GM19193 (cell line): Measurements from ENCODE around the gene SMIM14.

Source experiments
- POLR2A ChIP-seq: IDR thresholded peaks from 4 replicates; pipeline ENCODE4 v1.6.1; 2011; ENCODE audit not compliant: insufficient read depth, insufficient read length; ENCODE audit errors: extremely low read depth

The SMIM14 gene

DNA sequence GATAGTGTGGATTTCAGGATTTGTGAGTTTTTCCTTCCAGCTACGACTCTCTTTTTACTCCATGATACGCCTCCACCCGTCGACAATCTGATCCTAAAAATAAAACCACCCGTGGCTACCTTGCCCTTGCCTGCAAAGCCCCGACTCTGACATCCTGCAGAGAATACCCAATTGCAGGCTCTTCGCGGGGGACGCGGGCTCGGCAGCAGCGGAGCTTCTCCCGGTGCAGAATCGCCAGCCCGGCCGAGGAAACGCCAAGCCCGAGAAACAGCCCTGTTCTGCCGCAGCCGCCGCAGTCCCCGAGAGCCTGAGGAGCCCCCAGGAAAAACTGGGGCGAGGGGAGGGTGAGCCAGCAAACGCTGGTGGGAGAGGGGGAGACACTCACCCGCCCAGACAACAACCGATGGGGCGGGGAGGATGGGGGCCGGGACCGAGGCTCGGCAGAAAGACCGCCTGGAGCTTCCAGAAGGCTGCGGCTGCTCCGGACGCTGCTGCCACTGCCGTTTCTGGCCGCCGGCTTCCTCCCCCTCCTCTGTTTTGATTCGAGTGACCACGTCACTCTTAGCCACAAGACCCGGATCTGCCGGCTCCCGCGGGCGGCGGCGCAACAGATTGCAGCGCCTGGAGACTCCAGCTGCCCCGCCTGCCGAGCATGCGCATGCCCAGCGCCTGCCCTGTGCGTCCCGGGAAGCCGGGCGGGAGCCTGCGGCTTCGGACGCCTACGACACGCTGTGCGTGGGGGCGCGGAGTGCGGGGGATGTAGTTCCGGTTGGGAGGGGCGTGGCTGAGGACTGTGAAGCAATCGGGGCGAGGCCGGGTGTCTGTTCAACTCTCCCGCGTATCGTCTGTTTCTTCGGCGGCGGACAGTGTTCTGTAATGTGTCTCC, at the start of gene SMIM14:
Gene SMIM14 (minus strand): TSS at position 512 of the 886 bp plus-strand sequence. CDS start 33,720 bp downstream, outside the sequence.
- peak; percentile 88 for TF ChIP-seq POLR2A

DNA sequence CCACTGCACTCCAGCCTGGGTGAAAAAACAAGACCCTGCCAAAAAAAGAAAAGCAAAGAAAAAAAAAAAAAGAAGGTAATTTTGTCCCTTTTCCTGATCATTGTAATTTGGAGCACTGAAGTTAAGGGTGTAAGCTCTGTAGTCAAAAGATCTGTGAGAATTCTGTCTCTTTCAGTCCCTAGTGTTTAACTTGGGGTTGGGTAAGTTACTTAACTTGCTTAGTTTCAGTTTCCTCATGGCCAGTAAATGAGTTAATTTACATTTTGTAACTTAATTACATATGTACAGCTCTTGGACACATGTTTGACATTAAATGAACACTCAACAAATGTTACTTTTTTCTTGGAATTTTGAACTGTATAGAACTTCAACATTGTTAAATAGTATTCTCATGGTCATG, 48.3 kb upstream of the SMIM14 start:
- TF ChIP-seq POLR2A: no peak

DNA sequence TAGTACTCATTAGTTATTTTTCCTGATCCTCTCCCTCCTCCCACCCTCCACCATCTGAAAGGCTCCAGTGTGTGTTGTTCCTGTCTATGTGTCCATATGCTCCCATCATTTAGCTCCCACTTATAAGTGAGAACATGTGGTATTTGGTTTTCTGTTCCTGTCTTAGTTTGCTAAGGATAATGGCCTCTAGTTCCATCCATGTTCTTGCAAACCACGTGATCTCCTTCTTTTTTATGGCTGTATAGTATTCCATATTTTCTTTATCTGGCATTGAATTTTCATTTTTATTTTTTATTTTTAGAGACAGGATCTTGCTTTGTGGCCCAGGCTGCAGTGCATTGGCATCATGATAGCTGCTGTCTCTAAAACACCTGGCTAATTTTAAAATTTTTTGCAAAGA, 47.3 kb upstream of the SMIM14 start:
- no peak for TF ChIP-seq POLR2A

DNA sequence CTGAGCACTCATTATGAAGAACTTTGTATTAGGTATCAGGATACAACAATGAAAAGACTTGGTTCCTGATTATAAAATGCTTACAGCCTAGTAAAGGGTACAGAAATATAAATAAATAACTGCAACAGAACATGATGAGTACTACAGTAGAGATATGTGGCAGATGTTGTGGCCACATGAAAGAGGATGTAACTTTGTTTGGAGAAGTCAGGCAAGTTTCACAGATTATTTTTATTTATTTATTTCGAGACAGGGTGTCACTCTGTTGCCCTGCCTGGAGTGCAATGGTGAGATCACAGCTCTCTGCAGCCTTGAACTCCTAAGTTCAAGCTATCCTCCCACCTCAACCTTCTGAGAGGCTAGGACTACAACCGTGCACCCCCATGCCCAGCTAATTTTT, 43.5 kb upstream of the SMIM14 start:
- no peak for TF ChIP-seq POLR2A

DNA sequence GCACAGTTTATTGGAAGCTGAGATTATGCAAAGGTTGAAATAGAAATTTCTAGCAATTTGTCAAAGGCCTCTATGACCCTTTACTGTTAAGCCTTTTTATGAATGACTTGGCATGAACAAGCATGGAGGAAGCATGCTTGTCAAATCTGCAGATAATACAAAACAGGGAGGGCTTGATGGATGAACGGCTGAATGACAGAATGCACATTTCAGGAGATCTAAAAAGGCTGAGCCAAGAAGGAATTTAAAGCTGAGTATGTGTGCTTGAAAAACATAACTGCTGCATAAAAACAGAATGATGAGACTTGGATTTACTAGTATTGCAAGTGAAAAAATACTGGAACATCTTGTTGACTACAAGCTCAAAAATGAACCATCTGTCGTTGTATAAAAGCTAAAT, 30.2 kb upstream of the SMIM14 start:
- no peak for TF ChIP-seq POLR2A

DNA sequence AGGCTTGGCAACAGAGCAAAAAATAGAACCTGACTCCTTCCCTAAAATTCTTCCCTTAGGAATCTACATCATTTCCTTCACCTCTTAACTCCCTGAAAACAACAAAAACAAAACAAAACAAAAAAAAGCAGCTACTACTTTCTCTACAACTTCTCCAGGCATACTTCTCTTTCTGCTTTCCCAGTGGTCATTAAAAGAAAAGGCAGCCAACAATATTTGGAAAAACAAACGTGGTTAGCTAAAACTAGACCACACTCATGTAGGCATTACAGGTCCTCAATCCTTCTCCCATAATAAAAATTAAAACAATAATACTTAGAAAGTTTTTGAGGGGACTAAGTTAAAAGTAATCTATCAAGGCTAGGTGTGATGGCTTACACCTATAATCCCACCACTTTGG, 29.0 kb upstream of the SMIM14 start:
- no peak for TF ChIP-seq POLR2A

DNA sequence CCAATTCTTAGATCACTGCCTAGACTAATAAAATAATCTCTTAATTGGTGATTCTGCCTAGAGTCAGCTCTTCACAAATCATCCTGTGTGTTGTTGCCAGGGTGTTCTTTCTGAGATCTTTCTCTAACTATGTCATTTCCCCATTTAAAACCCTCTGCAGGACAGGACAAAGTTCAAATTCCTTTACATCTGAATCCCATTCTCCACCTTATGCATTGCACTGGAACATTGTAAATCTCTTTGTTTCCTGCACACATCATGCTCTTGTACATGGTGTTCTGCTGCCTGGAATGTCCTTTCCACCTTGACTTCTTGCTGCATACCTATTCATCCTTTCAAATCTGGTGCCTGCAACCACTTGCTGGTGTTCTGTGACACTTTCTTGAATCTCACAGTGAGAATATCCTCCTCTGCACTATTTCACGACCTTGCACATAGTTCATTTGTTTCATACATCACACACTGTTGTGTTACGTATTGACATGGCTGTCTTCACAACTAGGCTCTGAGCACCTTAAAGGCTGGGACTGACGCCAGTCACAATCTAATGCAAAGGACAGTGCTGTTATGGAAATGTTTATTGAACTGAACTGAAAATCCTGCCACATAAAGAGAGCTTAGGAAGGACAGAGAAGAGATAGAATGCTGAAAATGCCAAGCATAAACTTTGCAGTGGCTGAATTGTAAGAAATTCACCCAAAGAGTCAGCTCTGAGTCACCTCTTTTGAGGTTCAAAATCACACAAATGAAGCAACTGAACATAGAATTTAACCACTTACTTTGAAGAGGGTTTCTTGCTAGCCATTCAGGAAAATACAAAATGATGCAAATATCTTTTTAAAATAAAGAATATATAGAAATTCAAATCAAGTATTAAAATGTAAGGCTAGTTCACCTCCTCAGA, 26.4 kb upstream of the SMIM14 start:
- no peak for TF ChIP-seq POLR2A

DNA sequence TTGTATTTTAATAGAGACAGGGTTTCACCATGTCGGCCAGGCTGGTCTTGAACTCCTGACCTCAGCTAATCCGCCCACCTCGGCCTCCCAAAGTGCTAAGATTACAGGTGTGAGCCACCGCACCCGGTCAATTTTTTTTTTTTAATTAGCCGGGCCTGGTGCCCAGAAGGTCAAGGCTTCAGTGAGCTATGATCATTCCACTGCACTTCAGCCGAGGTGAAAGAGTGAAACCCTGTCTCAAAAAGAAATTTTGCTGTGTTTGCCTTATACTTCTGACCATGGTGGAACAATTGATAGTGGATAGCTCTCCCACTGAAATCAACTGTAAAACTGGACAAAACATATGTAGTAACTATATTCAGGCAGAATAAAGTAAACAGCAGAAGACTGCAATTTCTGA, 24.0 kb upstream of the SMIM14 start:
- no peak for TF ChIP-seq POLR2A

DNA sequence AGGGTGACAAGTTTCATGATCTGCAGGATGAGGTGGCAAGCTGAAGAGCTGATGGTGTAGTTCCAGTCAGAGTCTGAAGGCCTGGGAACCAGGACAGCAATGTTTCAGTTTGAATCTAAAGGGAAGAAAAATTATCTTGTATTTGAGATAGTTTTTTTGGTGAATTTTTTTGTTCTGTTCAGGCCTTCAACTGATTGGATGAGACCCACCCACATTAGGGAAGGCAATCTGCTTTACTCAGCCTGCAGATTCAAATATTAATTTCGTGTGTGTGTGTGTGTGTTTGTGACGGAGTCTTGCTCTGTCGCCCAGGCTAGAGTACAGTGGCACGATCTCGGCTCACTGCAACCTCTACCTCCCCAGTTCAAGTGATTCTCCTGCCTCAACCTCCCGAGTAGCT, 22.1 kb upstream of the SMIM14 start:
- TF ChIP-seq POLR2A: no peak

DNA sequence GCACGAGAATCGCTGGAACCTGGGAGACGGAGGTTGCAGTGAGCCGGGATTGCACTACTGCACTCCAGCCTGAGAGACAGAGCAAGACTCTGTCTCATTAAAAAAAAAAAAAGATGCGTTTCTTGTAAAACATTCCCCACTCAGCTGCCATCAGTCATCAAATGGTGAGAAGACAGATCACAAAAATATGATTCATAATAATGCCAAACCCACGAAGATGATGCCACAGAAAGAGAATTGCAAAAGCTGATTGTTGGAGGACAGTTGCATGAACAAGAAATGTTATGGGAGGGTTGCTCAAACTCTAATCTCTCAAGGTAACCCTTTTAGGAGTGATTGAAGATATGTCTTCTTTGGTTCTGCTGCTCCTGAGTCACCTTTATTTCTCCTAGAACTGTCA, 21.4 kb upstream of the SMIM14 start:
- TF ChIP-seq POLR2A: no peak

DNA sequence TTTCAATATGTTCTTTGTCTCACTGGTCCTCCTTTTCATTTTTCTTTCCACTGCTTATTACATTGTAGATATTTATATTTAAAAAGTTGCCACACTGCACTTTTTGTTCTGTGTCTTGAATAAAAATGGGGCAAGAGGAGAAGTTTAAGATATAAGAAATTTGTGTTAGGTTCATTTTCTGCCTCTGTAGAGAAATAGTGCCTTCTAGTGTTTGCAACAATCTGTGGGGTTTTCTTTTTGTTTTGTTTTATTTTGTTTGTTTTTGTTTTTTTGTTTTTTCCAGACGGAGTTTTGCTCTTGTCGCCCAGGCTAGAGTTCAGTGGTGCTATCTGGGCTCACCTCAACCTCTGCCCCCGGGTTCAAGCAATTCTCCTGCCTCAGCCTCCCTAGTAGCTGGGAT, 20.1 kb upstream of the SMIM14 start:
- no peak for TF ChIP-seq POLR2A

DNA sequence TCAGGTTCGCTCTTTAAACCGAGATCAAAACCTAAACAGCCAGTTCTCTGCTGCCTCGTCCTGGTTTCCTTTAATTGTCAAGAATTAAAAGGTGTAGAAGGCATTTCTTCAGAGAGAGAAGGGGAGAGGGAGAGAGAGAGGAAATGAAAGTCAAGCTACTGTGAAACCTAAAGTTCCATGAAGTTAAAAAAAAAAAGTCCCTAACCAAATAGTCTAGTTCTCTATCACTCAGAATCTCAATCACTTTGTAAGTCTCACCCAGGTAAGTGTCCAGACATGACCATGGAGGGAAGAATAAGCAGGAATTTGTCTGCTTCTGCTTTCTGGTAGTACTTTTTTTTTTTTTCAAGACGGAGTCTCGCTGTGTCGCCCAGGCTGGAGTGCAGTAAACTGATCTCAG, 18.8 kb upstream of the SMIM14 start:
- TF ChIP-seq POLR2A: no peak

DNA sequence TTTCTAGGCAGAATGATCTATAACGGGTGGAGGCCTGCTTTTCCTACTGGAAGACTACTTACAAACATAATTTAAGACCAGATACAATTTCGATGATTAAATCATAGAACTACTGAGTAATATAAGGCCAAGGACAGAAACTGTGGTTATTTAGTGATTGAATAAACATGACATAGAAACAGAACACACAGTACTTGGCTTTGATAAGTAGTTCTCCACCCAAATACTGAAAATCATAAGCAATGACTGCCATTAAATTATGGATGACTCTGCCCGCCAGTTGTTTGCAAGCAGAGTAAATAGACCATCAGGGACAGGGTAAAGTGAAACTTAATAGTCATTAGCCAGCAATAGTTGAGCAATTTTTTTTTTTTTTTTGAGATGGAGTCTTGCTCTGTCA, 17.2 kb upstream of the SMIM14 start:
- no peak for TF ChIP-seq POLR2A

DNA sequence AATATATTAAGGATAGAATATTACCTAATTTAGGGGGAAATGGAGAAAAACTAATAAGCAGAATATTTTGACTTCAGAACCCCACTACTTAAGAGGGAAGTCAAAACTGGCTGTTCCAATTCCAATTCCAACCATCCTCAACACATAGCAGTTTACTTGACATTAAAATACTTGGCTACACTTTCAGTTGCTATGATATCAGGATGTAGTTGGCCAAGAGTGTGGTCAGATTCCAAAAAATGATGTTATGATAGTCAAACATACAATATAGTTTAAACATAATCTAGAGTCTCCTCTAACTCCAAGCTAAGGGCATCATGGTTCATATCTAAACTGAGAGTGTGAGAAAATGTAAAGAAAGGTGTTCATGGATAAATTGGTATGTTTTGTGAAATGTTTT, 16.5 kb upstream of the SMIM14 start:
- no peak for TF ChIP-seq POLR2A

DNA sequence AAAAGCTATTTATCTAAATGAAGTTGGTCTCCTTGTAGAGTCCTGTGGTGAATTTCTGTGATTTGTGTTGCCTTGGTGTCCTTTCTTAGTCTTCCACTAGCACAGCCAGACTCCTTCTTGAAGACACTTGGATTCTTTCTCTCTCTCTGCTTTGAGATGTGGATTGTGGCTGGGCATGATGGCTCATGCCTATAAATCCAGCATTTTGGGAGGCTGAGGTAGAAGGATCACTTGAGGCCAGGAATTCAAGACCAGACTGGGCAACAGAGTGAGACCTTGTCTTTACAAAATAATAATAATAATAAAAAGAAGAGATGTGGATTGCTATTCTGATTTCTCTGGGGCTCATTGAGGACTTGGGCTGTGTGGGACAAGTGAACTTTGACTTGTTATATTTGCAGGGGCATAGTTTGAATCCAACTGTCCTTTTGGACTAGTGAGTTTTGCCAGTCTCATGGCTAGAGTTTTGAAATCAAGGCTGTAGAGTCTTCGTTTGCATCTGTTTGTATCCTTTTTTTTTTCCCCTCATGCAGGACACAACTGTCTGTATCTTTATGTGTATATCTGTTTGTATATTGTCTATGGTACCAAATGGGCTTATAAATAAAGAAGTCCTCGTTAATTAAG, 11.1 kb upstream of the SMIM14 start:
- TF ChIP-seq POLR2A: no peak

DNA sequence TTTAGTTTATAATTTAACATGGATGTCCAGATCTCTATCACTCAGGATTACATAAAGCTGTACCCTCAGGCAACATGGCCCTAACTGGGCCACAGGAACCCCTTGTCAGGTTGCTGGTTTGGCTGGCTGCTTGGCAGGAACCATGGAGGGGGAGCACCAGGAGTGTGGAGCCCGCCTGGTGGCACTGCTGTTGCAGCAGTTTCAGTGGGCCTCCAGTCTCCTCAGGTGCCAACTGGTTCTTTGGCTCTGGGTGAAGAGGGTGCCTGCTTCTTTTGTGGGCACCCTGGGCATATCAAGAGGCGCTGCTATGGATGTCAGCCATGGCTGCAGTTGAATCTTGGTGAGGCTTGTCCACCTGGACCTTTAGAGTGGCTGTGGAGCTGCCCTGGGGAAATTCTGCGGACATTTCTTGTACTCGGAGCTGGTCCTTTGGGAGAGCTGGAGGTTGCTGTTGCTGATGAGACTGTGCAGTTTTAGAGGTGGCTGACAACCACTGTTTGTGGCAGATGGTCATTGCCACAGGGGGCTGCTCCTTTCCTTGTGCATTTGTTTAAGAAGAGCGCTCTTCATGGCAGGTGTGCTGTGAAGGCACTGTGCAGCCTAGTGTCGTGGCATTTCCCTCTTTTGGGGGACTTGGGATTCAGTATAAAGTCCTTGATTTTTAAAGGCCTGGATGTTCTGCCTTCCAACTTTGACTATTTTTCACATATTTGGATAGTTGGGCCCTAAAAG, 10.3 kb upstream of the SMIM14 start:
- TF ChIP-seq POLR2A: no peak

DNA sequence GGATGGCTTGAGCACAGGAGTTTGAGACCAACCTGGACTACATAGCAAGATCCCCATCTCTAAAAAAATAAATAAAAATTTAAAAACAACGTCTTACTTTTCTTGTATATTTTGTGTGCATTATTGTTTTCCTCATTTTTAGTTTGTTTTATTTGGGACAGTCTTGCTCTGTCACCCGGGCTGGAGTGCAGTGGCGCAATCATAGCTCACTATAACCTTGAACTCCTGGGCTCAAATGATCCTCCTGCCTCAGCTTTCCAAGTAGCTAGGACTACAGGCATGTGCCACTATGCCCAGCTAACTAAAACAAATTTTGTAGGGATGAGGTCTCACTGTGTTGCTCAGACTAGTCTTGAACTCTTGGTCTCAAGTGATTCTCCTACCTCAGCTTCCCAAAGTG, 9.5 kb upstream of the SMIM14 start:
- TF ChIP-seq POLR2A: no peak
